DND-41 (cell line): ENCODE results near the gene PRKCE.

Source experiments
- EZH2 ChIP-seq: IDR thresholded peaks from 3 replicates; pipeline ENCODE4 v1.6.1; 2012; ENCODE audit warnings: borderline replicate concordance, low read depth, mild to moderate bottlenecking, moderate library complexity, low read length, inconsistent platforms; ENCODE audit not compliant: severe bottlenecking
- TF ChIP-seq, protein P1 (sequence below): IDR thresholded peaks from 2 replicates; pipeline ENCODE4 v1.5.1; 2012; ENCODE audit warnings: borderline replicate concordance, low read length, moderate library complexity, mild to moderate bottlenecking; ENCODE audit not compliant: poor library complexity, severe bottlenecking; ENCODE audit errors: extremely low read depth

- TF ChIP-seq, protein P1, sequence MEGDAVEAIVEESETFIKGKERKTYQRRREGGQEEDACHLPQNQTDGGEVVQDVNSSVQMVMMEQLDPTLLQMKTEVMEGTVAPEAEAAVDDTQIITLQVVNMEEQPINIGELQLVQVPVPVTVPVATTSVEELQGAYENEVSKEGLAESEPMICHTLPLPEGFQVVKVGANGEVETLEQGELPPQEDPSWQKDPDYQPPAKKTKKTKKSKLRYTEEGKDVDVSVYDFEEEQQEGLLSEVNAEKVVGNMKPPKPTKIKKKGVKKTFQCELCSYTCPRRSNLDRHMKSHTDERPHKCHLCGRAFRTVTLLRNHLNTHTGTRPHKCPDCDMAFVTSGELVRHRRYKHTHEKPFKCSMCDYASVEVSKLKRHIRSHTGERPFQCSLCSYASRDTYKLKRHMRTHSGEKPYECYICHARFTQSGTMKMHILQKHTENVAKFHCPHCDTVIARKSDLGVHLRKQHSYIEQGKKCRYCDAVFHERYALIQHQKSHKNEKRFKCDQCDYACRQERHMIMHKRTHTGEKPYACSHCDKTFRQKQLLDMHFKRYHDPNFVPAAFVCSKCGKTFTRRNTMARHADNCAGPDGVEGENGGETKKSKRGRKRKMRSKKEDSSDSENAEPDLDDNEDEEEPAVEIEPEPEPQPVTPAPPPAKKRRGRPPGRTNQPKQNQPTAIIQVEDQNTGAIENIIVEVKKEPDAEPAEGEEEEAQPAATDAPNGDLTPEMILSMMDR: no peak
- TF ChIP-seq EZH2: no peak
Measured at GRCh38 chr2:45902380-45902779, 250.9 kb downstream of the PRKCE start.
